HCEC 1CT (cell line): ENCODE results near the gene SLC3A2.
"Not testable (repeated sequence)": the region's sequence is repeated elsewhere in the genome, so short reads cannot be mapped to it uniquely, and the experiment has no call there.

Source experiments
- DNase-seq: peaks from one replicate; pipeline ENCODE4 v3.0.0-alpha.2; 2017

SLC3A2 gene

GRCh38 chr11:62933750-62934495, 53.2 kb downstream of the SLC3A2 start:
- DNase-seq: no peak

- no peak for DNase-seq
Measured at GRCh38 chr11:62934496-62934785, 53.7 kb downstream of the SLC3A2 start.

GRCh38 chr11:62937528-62937927, 56.8 kb downstream of the SLC3A2 start:
- not testable (repeated sequence) for DNase-seq
